Natural killer cell treated with Interleukin-12 subunit alpha and Interleukin-12 subunit beta and Interleukin-15 and Interleukin-18, amount 100 ng/mL, for 72 hours (primary cell): Measurements from ENCODE around the gene FAM50B. TPM values are rescaled to one million over a fixed set of nuclear protein-coding genes. Genes with fewer than 3 reads are reported as not detected.

Experiments
- ATAC-seq, 2 donors: fragments of 150-1000 bp; cut with Tn5 transposase in 1 of 2; sonication (Bioruptor Pico), chemical (Tn5 transposase) in 1 of 2; 2 replicates each; pipeline ENCODE4 v1.10.0; 2021
- DNase-seq: peaks from one replicate; pipeline ENCODE4 v3.0.0; 2022; ENCODE audit warnings: low spot score
- H3K27ac Mint-ChIP-seq, 2 donors: 1 replicate in 1 of 2; 2 replicates in 1 of 2; pipeline ENCODE4 v1.8.0; 2022; ENCODE audit warnings: mixed read lengths in 2 of 2, mild to moderate bottlenecking in 1 of 2, moderate library complexity in 1 of 2
- H3K27me3 Mint-ChIP-seq, 2 donors: 1 replicate in 1 of 2; 2 replicates in 1 of 2; pipeline ENCODE4 v1.8.0; 2022; ENCODE audit warnings: mixed read lengths in 2 of 2
- H3K36me3 Mint-ChIP-seq: one replicate; pipeline ENCODE4 v1.8.0; 2022; ENCODE audit warnings: mixed read lengths
- H3K4me1 Mint-ChIP-seq, 2 donors: 1 replicate in 1 of 2; 2 replicates in 1 of 2; pipeline ENCODE4 v1.8.0; 2022; ENCODE audit warnings: low read depth in 2 of 2, mixed read lengths in 2 of 2, mild to moderate bottlenecking in 1 of 2
- H3K4me3 Mint-ChIP-seq: one replicate; pipeline ENCODE4 v1.8.0; 2022; ENCODE audit warnings: mixed read lengths
- H3K9me3 Mint-ChIP-seq: 2 replicates; pipeline ENCODE4 v1.8.0; 2022; ENCODE audit warnings: mixed read lengths
- total RNA-seq, 2 donors: library from RNA; stranded (reverse); gene quantifications; one replicate each; pipeline ENCODE4 v1.2.3, GENCODE V29; 2022

The FAM50B gene
- total RNA-seq = 1 to 10 TPM; 5.3 to 7.3 TPM

- ATAC-seq (peak; percentile 94 to 98), DNase-seq (peak; percentile 92)
- Mint-ChIP-seq H3K36me3 (no peaks in the 10 kb centered on the region), H3K4me1 (peaks cover 15 to 26% of the 10 kb centered on the region in 2 donors), H3K9me3 (no peaks in the 10 kb centered on the region), H3K4me3 (peak within 1 kb of the TSS; percentile 80), H3K27ac (peak within 1 kb of the TSS; percentile 67 to 77), H3K27me3 (no peaks in the 10 kb centered on the region)
These were observed at the start of gene FAM50B for GRCh38 chr6:3848925-3849605. FAM50B (plus strand) TSS chr6:3849373; CDS start chr6:3849812, 439 bp downstream.

GRCh38 chr6:3799719-3800118, 49.5 kb upstream of the FAM50B start:
- no peaks in the 10 kb centered on the region for H3K4me1 Mint-ChIP-seq
- DNase-seq = no peak
- H3K36me3 Mint-ChIP-seq = no peaks in the 10 kb centered on the region
- H3K27ac Mint-ChIP-seq = no peak overlapping the region
- H3K27me3 Mint-ChIP-seq = peaks cover 9 to 11% of the 10 kb centered on the region in 2 donors
- no peak for ATAC-seq
- H3K9me3 Mint-ChIP-seq = no peaks in the 10 kb centered on the region
- H3K4me3 Mint-ChIP-seq = no peak overlapping the region

GRCh38 chr6:3800850-3801591, 48.2 kb upstream of the FAM50B start:
- peaks cover 9 to 13% of the 10 kb centered on the region in 2 donors for H3K27me3 Mint-ChIP-seq
- H3K4me3 Mint-ChIP-seq = no peak overlapping the region
- peak in 1 of 2 donors; percentile 12 for ATAC-seq
- no peak for DNase-seq
- H3K27ac Mint-ChIP-seq = no peak overlapping the region
- no peaks in the 10 kb centered on the region for H3K36me3 Mint-ChIP-seq
- H3K9me3 Mint-ChIP-seq = no peaks in the 10 kb centered on the region
- H3K4me1 Mint-ChIP-seq = no peaks in the 10 kb centered on the region

- H3K4me1 Mint-ChIP-seq = no peaks in the 10 kb centered on the region
- no peak overlapping the region for H3K27ac Mint-ChIP-seq
These were observed 47.2 kb upstream of the FAM50B start for GRCh38 chr6:3801960-3802359.

GRCh38 chr6:3803627-3804468, 45.3 kb upstream of the FAM50B start:
- Mint-ChIP-seq H3K27ac (no peak overlapping the region), H3K36me3 (no peaks in the 10 kb centered on the region)
- ATAC-seq = no peak

More at GRCh38 chr6:3801960-3802359, 47.2 kb upstream of the FAM50B start:
- DNase-seq (no peak), ATAC-seq (peak in 1 of 2 donors; percentile 70)
- Mint-ChIP-seq H3K9me3 (no peaks in the 10 kb centered on the region), H3K36me3 (no peaks in the 10 kb centered on the region), H3K4me3 (no peak overlapping the region), H3K27me3 (peaks cover 9 to 11% of the 10 kb centered on the region in 2 donors)

GRCh38 chr6:3804964-3805363, 44.2 kb upstream of the FAM50B start:
- DNase-seq (no peak), ATAC-seq (no peak)
- Mint-ChIP-seq H3K9me3 (no peaks in the 10 kb centered on the region), H3K36me3 (no peaks in the 10 kb centered on the region), H3K27ac (no peak overlapping the region), H3K27me3 (peaks cover 0 to 5% of the 10 kb centered on the region in 2 donors), H3K4me3 (no peak overlapping the region), H3K4me1 (no peaks in the 10 kb centered on the region)

More at GRCh38 chr6:3803627-3804468, 45.3 kb upstream of the FAM50B start:
- no peak overlapping the region for H3K4me3 Mint-ChIP-seq
- H3K9me3 Mint-ChIP-seq = no peaks in the 10 kb centered on the region
- H3K27me3 Mint-ChIP-seq = peaks cover 9 to 11% of the 10 kb centered on the region in 2 donors
- no peak for DNase-seq
- no peaks in the 10 kb centered on the region for H3K4me1 Mint-ChIP-seq

GRCh38 chr6:3805448-3806123, 43.6 kb upstream of the FAM50B start:
- Mint-ChIP-seq H3K27ac (no peak overlapping the region), H3K9me3 (no peaks in the 10 kb centered on the region), H3K27me3 (peaks cover 0 to 4% of the 10 kb centered on the region in 2 donors), H3K4me1 (no peaks in the 10 kb centered on the region), H3K36me3 (no peaks in the 10 kb centered on the region), H3K4me3 (no peak overlapping the region)
- ATAC-seq (no peak), DNase-seq (no peak)

- H3K4me3 Mint-ChIP-seq = no peak overlapping the region
- no peaks in the 10 kb centered on the region for H3K9me3 Mint-ChIP-seq
- H3K27ac Mint-ChIP-seq = no peak overlapping the region
These were observed 42.8 kb upstream of the FAM50B start for GRCh38 chr6:3806169-3806922.

GRCh38 chr6:3808199-3808598, 41.0 kb upstream of the FAM50B start:
- no peaks in the 10 kb centered on the region for H3K4me1 Mint-ChIP-seq
- no peaks in the 10 kb centered on the region for H3K9me3 Mint-ChIP-seq
- H3K27ac Mint-ChIP-seq = no peak overlapping the region
- no peak overlapping the region for H3K4me3 Mint-ChIP-seq
- ATAC-seq (no peak), DNase-seq (no peak)
- no peaks in the 10 kb centered on the region for H3K36me3 Mint-ChIP-seq
- peaks cover 0 to 9% of the 10 kb centered on the region in 2 donors for H3K27me3 Mint-ChIP-seq

More at GRCh38 chr6:3806169-3806922, 42.8 kb upstream of the FAM50B start:
- no peaks in the 10 kb centered on the region for H3K4me1 Mint-ChIP-seq
- peaks cover 0 to 4% of the 10 kb centered on the region in 2 donors for H3K27me3 Mint-ChIP-seq
- no peak for DNase-seq
- ATAC-seq = no peak
- no peaks in the 10 kb centered on the region for H3K36me3 Mint-ChIP-seq

GRCh38 chr6:3808759-3809514, 40.2 kb upstream of the FAM50B start:
- Mint-ChIP-seq H3K27me3 (peaks cover 0 to 8% of the 10 kb centered on the region in 2 donors), H3K36me3 (no peaks in the 10 kb centered on the region), H3K27ac (no peak overlapping the region), H3K4me1 (no peaks in the 10 kb centered on the region), H3K9me3 (no peaks in the 10 kb centered on the region), H3K4me3 (no peak overlapping the region)
- ATAC-seq (peak in 1 of 2 donors; percentile 21), DNase-seq (no peak)

GRCh38 chr6:3809515-3809891, 39.7 kb upstream of the FAM50B start:
- Mint-ChIP-seq H3K4me1 (no peaks in the 10 kb centered on the region), H3K27me3 (peaks cover 0 to 6% of the 10 kb centered on the region in 2 donors), H3K36me3 (no peaks in the 10 kb centered on the region), H3K4me3 (no peak overlapping the region), H3K27ac (no peak overlapping the region), H3K9me3 (no peaks in the 10 kb centered on the region)
- DNase-seq (no peak), ATAC-seq (no peak)

- peaks cover 0 to 6% of the 10 kb centered on the region in 2 donors for H3K27me3 Mint-ChIP-seq
- no peak overlapping the region for H3K27ac Mint-ChIP-seq
- ATAC-seq (no peak), DNase-seq (no peak)
- no peak overlapping the region for H3K4me3 Mint-ChIP-seq
- H3K4me1 Mint-ChIP-seq = no peaks in the 10 kb centered on the region
- H3K36me3 Mint-ChIP-seq = no peaks in the 10 kb centered on the region
- H3K9me3 Mint-ChIP-seq = no peaks in the 10 kb centered on the region
These were observed 39.2 kb upstream of the FAM50B start for GRCh38 chr6:3809982-3810381.
